Measurements from ENCODE around the gene PTGDR.

PTGDR gene

GRCh38 chr14:52313903-52314594, 46.6 kb downstream of the PTGDR start, which contains the start of gene PTGER2:
Gene PTGER2 (plus strand): TSS chr14:52314312. CDS start chr14:52314549, 237 bp downstream.
- DNase-seq, result peak; percentile 62 to 87

- peak in 1 of 2 experiments; percentile 66 for DNase-seq
Observed at GRCh38 chr14:52314595-52315354, 47.3 kb downstream of the PTGDR start.

- DNase-seq, result no peak
Observed at GRCh38 chr14:52315355-52315718, 47.8 kb downstream of the PTGDR start.

- no peak for DNase-seq
Observed at GRCh38 chr14:52318062-52318461, 50.6 kb downstream of the PTGDR start.

- no peak for DNase-seq
Observed at GRCh38 chr14:52318826-52319645, 51.5 kb downstream of the PTGDR start.

GRCh38 chr14:52319919-52320318, 52.4 kb downstream of the PTGDR start:
- DNase-seq, result no peak

- no peak for DNase-seq
Observed at GRCh38 chr14:52325126-52325525, 57.6 kb downstream of the PTGDR start.

- DNase-seq, result no peak
Observed at GRCh38 chr14:52325630-52326029, 58.1 kb downstream of the PTGDR start.

All from NCI-H524 (cell line).